ENCODE measurements around the gene OR2T34. TPM values are rescaled to one million over a fixed set of nuclear protein-coding genes. Genes with fewer than 3 reads are reported as not detected.

The OR2T34 gene
- not detected in 2 replicates for total RNA-seq (ENCODE audit: low replicate concordance)

GRCh38 chr1:248574657-248575056 lies at the start of gene OR2T34:
OR2T34 (minus strand) TSS chr1:248574757; CDS start chr1:248574757, 0 bp downstream.

DNA sequence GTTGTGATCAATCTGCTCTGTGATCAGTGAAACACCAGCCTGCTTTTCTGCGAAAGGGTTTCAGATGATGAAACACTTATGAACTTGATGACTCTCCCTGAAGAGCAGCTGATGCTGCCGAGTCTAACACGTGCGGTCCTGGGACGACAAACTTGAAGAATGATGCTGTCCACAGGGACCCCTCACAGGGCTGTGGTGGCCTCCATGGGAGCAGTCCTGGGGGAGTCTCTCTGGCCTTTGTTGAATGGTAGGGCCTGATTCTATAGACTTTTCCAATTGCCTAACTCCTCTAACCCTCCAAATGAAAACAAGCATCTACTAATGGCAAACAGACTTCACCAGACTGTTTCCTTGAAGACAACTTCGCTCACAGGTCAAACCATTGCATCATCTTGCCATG lies 23.0 kb upstream of the OR2T34 start, which contains the start of gene OR2T10:
Gene OR2T10, minus strand, starts transcription at position 112 of the 400 bp plus-strand sequence. CDS start 3,932 bp downstream, outside the sequence.

DNA sequence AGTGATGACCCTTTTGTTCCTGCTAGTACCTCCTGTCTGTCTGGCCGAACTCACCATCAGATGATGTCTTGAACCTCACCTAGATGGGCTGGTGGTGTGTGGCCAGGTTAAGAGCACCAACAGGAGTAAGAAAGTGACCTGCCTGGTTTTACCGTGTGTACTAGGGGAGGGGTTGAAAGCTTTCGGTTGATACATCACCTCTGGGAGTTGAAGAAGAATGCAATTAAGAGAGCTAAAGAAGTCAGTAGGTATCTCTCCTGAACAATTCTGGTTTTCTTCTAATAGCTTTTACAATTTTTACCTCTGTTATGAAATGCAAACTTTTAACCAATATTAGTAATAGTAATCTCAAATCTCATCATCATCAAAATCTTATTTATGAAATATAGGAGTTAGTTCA lies 11.9 kb downstream of the OR2T34 start, which contains the start of gene OR2T29:
Gene OR2T29, minus strand, starts transcription at position 101 of the 400 bp plus-strand sequence. CDS start 3,281 bp downstream, outside the sequence.

Other genes starting within 250 kb of the OR2T34 start
- not detected in 2 replicates for gene OR14C36, start 226.0 kb downstream of the OR2T34 start, total RNA-seq (ENCODE audit: low replicate concordance)
- gene OR2T4, start 213.1 kb downstream of the OR2T34 start, total RNA-seq (ENCODE audit: low replicate concordance): not detected in 2 replicates
- not detected in 2 replicates for gene OR2T6, start 199.0 kb downstream of the OR2T34 start, total RNA-seq (ENCODE audit: low replicate concordance)
- gene OR2T1, start 171.7 kb downstream of the OR2T34 start, total RNA-seq (ENCODE audit: low replicate concordance): not detected in 2 replicates
- not detected in 2 replicates for gene OR2T2, start 129.1 kb downstream of the OR2T34 start, total RNA-seq (ENCODE audit: low replicate concordance)
- not detected in 2 replicates for gene OR2T3, start 101.4 kb downstream of the OR2T34 start, total RNA-seq (ENCODE audit: low replicate concordance)
- gene OR2T5, start 86.2 kb downstream of the OR2T34 start, total RNA-seq (ENCODE audit: low replicate concordance): not detected in 2 replicates
- not detected in 2 replicates for gene OR2G6, start 66.7 kb downstream of the OR2T34 start, total RNA-seq (ENCODE audit: low replicate concordance)
- not detected in 2 replicates for gene OR2T29, start 12.0 kb downstream of the OR2T34 start, total RNA-seq (ENCODE audit: low replicate concordance)
- not detected in 2 replicates for gene OR2T10, start 22.9 kb upstream of the OR2T34 start, total RNA-seq (ENCODE audit: low replicate concordance)
- gene OR2T11, start 60.3 kb upstream of the OR2T34 start, total RNA-seq (ENCODE audit: low replicate concordance): not detected in 2 replicates
- not detected in 2 replicates for gene OR2T35, start 70.5 kb upstream of the OR2T34 start, total RNA-seq (ENCODE audit: low replicate concordance)
- not detected in 2 replicates for gene OR2T27, start 80.8 kb upstream of the OR2T34 start, total RNA-seq (ENCODE audit: low replicate concordance)
- not detected in 2 replicates for gene OR14I1, start 128.0 kb upstream of the OR2T34 start, total RNA-seq (ENCODE audit: low replicate concordance)
- 0.30 and 0.35 TPM in 2 replicates for gene LYPD8, start 181.0 kb upstream of the OR2T34 start, total RNA-seq (ENCODE audit: low replicate concordance)

All from smooth muscle cell of the coronary artery (primary cell).